ENCODE data around the gene ERP27.

ERP27 gene

DNA sequence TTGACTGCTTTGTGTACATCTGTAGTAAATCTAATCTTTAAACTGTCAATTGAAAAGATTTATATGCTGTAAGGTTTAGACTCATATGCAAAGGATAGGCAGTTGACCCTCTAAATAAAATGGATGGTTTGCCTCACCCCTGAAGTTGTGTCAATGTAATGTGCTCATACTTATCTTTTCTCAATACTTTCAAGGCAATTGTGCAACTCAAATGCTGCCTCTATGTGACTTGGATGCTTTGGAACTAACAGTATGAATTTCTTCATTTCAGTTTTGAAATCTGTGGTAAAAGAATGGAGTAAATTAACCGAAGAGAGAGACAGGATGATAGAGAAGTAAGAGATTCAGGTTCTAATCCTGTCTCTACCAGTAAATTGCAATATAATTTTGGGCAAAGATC is 44.2 kb upstream of the ERP27 start:
- Histone ChIP-seq H2AFZ (ENCODE audit: low read length) (0 out of 2 replicates have a peak overlapping the region, but pooled peaks have one; percentile 58), H3K27ac (ENCODE audit: low read depth, low read length, poor library complexity, severe bottlenecking) (no peak overlapping the region), H3K4me1 (ENCODE audit: insufficient read depth, low read length, severe bottlenecking) (peaks cover 6% of the 10 kb centered on the region), H3K9me2 (ENCODE audit: low read depth, low read length) (no peaks in the 10 kb centered on the region), H3K9me3 (ENCODE audit: low read length) (no peaks in the 10 kb centered on the region), H3K27me3 (ENCODE audit: insufficient read depth, low read length) (no peaks in the 10 kb centered on the region), H3K79me2 (ENCODE audit: insufficient read depth, low read length) (no peaks in the 10 kb centered on the region), H3K4me3 (ENCODE audit: low read depth, low read length, poor library complexity, severe bottlenecking) (no peak overlapping the region), H3K4me2 (ENCODE audit: low read length) (no peak overlapping the region), H3F3A (ENCODE audit: insufficient read depth, low read length) (no peaks in the 10 kb centered on the region), H3K36me3 (ENCODE audit: insufficient read depth, low read length) (no peaks in the 10 kb centered on the region), H4K20me1 (ENCODE audit: insufficient read depth, low read length) (no peaks in the 10 kb centered on the region), H3K9ac (ENCODE audit: low read length) (no peak overlapping the region)
- no peak for TF ChIP-seq EZH2 (IDR thresholded peaks at IDR 0.05; ENCODE audit: borderline replicate concordance, low read length)
- TF ChIP-seq, protein P1, sequence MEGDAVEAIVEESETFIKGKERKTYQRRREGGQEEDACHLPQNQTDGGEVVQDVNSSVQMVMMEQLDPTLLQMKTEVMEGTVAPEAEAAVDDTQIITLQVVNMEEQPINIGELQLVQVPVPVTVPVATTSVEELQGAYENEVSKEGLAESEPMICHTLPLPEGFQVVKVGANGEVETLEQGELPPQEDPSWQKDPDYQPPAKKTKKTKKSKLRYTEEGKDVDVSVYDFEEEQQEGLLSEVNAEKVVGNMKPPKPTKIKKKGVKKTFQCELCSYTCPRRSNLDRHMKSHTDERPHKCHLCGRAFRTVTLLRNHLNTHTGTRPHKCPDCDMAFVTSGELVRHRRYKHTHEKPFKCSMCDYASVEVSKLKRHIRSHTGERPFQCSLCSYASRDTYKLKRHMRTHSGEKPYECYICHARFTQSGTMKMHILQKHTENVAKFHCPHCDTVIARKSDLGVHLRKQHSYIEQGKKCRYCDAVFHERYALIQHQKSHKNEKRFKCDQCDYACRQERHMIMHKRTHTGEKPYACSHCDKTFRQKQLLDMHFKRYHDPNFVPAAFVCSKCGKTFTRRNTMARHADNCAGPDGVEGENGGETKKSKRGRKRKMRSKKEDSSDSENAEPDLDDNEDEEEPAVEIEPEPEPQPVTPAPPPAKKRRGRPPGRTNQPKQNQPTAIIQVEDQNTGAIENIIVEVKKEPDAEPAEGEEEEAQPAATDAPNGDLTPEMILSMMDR (IDR thresholded peaks at IDR 0.05; ENCODE audit: low read length) = no peak

DNA sequence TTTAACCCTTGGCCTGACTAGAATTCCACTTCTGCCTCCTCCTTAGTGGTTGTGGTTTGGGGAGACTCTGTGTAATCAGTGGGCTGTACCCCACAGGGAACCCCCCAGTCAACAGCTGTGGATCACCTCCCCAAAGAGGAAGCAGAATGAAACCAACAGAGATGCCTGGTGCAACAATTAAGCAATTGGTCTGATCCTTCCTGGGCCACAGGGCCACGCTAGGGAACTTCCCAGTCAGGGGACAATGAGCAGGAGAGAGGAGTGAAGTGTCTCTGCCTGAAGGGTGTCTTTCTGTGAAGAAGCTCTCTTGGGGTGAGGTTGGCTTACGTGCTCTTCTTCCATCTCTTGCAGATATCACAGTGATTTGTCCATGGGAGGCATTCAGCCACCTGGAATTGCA is 42.7 kb upstream of the ERP27 start:
- Histone ChIP-seq H3K4me2 (ENCODE audit: low read length) (no peak overlapping the region), H3K9me3 (ENCODE audit: low read length) (no peaks in the 10 kb centered on the region), H3K4me3 (ENCODE audit: low read depth, low read length, poor library complexity, severe bottlenecking) (no peak overlapping the region), H3K27me3 (ENCODE audit: insufficient read depth, low read length) (no peaks in the 10 kb centered on the region), H4K20me1 (ENCODE audit: insufficient read depth, low read length) (no peaks in the 10 kb centered on the region), H2AFZ (ENCODE audit: low read length) (no peak overlapping the region), H3F3A (ENCODE audit: insufficient read depth, low read length) (no peaks in the 10 kb centered on the region), H3K36me3 (ENCODE audit: insufficient read depth, low read length) (no peaks in the 10 kb centered on the region), H3K9ac (ENCODE audit: low read length) (no peak overlapping the region), H3K79me2 (ENCODE audit: insufficient read depth, low read length) (no peaks in the 10 kb centered on the region), H3K27ac (ENCODE audit: low read depth, low read length, poor library complexity, severe bottlenecking) (no peak overlapping the region), H3K9me2 (ENCODE audit: low read depth, low read length) (no peaks in the 10 kb centered on the region), H3K4me1 (ENCODE audit: insufficient read depth, low read length, severe bottlenecking) (peaks cover 6% of the 10 kb centered on the region)
- no peak for TF ChIP-seq EZH2 (IDR thresholded peaks at IDR 0.05; ENCODE audit: borderline replicate concordance, low read length)
- TF ChIP-seq, protein P1 (IDR thresholded peaks at IDR 0.05; ENCODE audit: low read length) = no peak

DNA sequence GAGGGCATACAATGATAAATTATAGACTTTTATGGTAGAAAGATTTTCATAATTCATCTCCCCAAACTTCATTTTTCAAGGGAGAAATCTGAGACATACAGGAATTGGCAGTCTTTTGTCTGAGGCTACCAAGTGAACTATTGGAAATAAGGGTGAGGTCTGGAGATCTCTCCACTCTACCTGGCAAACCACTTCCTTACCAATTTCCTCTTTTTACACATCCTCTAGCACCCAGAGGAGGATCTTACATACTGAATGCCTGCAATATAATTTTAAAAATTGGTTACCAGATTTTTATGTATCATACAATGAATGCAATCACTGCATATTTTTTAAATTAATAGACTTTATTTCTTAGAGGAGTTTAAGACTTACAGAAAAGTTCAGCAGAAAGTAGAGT is 41.1 kb upstream of the ERP27 start:
- Histone ChIP-seq H3K27ac (ENCODE audit: low read depth, low read length, poor library complexity, severe bottlenecking) (no peak overlapping the region), H3F3A (ENCODE audit: insufficient read depth, low read length) (no peaks in the 10 kb centered on the region), H3K9ac (ENCODE audit: low read length) (no peak overlapping the region), H3K27me3 (ENCODE audit: insufficient read depth, low read length) (no peaks in the 10 kb centered on the region), H3K4me1 (ENCODE audit: insufficient read depth, low read length, severe bottlenecking) (peaks cover 6% of the 10 kb centered on the region), H3K9me2 (ENCODE audit: low read depth, low read length) (no peaks in the 10 kb centered on the region), H3K4me3 (ENCODE audit: low read depth, low read length, poor library complexity, severe bottlenecking) (no peak overlapping the region), H3K79me2 (ENCODE audit: insufficient read depth, low read length) (no peaks in the 10 kb centered on the region), H3K36me3 (ENCODE audit: insufficient read depth, low read length) (no peaks in the 10 kb centered on the region), H3K4me2 (ENCODE audit: low read length) (no peak overlapping the region), H3K9me3 (ENCODE audit: low read length) (no peaks in the 10 kb centered on the region), H2AFZ (ENCODE audit: low read length) (no peak overlapping the region), H4K20me1 (ENCODE audit: insufficient read depth, low read length) (no peaks in the 10 kb centered on the region)
- TF ChIP-seq, protein P1 (IDR thresholded peaks at IDR 0.05; ENCODE audit: low read length) = no peak
- no peak for TF ChIP-seq EZH2 (IDR thresholded peaks at IDR 0.05; ENCODE audit: borderline replicate concordance, low read length)

Data from OCI-LY1 (cell line).